ENCODE measurements around the gene CFAP61.

DNA sequence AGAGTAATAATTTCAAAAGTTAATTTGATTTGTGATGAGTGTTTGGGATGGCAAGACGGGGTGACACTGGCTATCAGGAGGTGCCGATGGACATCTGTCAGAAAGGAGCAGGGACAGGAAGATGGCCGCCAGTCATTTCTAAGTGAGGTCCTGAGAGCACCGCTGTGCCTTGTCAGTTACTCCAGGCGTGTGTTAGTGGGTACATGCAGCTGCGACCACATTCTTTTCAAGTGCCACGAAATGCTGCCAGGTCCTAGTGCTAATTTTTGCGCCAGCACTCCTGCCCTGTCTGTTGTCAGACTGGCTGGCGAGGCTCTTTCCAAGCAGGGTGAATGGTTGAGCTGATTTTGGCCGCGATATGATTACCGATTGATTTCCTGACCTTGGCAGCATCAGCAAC lies 251.0 kb downstream of the CFAP61 start:
- TF ChIP-seq, protein P1, sequence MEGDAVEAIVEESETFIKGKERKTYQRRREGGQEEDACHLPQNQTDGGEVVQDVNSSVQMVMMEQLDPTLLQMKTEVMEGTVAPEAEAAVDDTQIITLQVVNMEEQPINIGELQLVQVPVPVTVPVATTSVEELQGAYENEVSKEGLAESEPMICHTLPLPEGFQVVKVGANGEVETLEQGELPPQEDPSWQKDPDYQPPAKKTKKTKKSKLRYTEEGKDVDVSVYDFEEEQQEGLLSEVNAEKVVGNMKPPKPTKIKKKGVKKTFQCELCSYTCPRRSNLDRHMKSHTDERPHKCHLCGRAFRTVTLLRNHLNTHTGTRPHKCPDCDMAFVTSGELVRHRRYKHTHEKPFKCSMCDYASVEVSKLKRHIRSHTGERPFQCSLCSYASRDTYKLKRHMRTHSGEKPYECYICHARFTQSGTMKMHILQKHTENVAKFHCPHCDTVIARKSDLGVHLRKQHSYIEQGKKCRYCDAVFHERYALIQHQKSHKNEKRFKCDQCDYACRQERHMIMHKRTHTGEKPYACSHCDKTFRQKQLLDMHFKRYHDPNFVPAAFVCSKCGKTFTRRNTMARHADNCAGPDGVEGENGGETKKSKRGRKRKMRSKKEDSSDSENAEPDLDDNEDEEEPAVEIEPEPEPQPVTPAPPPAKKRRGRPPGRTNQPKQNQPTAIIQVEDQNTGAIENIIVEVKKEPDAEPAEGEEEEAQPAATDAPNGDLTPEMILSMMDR (IDR thresholded peaks at IDR 0.05; ENCODE audit: insufficient read depth, low read length, poor library complexity, severe bottlenecking), result no peak
- TF ChIP-seq EZH2phosphoT487 (conservative IDR thresholded peaks at IDR 0.05; ENCODE audit: low read length), result no peak
